ENCODE measurements around the gene FAM241A.
"Not testable (repeated sequence)": the region's sequence is repeated elsewhere in the genome, so short reads cannot be mapped to it uniquely, and the experiment has no call there.

The FAM241A gene

DNA sequence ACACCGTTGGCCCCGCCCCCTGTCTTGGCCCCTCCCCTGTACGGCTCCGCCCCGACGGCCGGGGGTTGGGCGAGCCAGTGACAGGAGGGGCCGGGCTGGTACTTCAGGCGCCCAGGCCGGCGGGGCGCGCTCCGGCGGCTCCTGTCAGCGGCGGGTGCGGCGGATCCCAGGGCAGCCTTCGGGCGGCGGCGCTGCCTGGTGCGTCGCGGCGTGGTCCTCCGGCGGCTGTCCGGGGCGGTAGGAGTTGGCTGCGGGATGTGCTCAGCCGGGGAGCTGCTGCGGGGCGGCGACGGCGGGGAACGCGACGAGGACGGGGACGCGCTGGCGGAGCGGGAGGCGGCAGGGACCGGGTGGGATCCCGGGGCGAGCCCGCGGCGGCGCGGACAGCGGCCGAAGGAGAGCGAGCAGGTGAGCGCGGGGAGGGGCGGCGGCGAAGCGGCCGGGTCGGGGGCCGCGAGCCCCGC, at the start of gene FAM241A:
TSS of gene FAM241A (plus strand) at position 129 of the 464 bp plus-strand sequence. CDS start at position 256, 127 bp downstream.
- peak within 1 kb of the TSS; percentile 58 for H3K4me3 Mint-ChIP-seq
- peak within 1 kb of the TSS; percentile 41 for H3K27ac Mint-ChIP-seq (ENCODE audit: low read depth)
- no peaks in the 10 kb centered on the region for H3K9me3 Mint-ChIP-seq
- peak; percentile 83 to 84 for DNase-seq (ENCODE audit: low spot score in 2 of 2)
- ATAC-seq (replicated peaks; ENCODE audit: extremely low read depth, poor library complexity, severe bottlenecking) = peak; percentile 93
- H3K36me3 Mint-ChIP-seq (ENCODE audit: insufficient read depth) = peaks cover 2% of the 10 kb centered on the region
- H3K27me3 Mint-ChIP-seq = no peaks in the 10 kb centered on the region
- H3K4me1 Mint-ChIP-seq = peaks cover 21% of the 10 kb centered on the region

DNA sequence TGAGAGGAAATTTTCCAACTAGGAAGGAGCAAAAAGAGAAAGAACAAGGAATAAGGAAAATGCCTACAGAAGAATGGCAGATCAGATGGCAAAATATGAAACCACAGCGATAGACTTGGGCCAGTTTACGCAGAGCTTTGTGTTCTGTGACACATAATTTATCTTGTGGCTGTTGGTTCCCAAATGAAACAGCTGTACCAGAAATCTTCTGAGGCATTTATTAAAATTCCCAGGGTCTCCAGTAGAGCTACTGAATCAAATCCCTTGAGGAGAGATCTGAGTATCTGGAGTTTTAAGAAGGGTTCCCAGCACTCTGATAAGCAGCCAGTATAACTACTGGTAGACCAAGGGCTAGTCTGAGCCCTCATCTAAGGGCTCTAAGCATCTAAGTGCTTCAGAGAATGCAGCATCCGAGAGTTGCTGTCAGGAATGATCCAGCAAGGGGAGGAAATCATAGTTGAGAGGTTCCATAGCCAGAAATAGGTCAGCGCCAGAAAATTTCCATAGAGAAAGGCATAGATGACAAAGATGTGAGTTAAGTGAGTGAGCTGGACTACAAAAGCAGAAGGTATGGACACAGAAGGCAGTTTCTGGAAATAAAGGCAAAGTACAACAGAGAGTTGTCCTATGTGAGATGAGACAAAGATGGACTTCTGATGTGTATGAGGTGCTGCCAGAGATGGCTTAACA, 46.3 kb upstream of the FAM241A start:
- no peak for ATAC-seq (replicated peaks; ENCODE audit: extremely low read depth, poor library complexity, severe bottlenecking)
- H3K27ac Mint-ChIP-seq (ENCODE audit: low read depth) = no peak overlapping the region
- no peak for DNase-seq (ENCODE audit: low spot score in 2 of 2)

GRCh38 chr4:112099701-112100297, 45.5 kb upstream of the FAM241A start:
- H3K36me3 Mint-ChIP-seq (ENCODE audit: insufficient read depth) = peaks cover 2% of the 10 kb centered on the region
- no peak overlapping the region for H3K27ac Mint-ChIP-seq (ENCODE audit: low read depth)
- no peaks in the 10 kb centered on the region for H3K4me1 Mint-ChIP-seq
- peaks cover 15% of the 10 kb centered on the region for H3K27me3 Mint-ChIP-seq
- no peak overlapping the region for H3K4me3 Mint-ChIP-seq
- ATAC-seq (replicated peaks; ENCODE audit: extremely low read depth, poor library complexity, severe bottlenecking) (peak; percentile 52), DNase-seq (ENCODE audit: low spot score in 2 of 2) (no peak)
- no peaks in the 10 kb centered on the region for H3K9me3 Mint-ChIP-seq

More for the DNA sequence above, 46.3 kb upstream of the FAM241A start:
- H3K36me3 Mint-ChIP-seq (ENCODE audit: insufficient read depth) = peaks cover 2% of the 10 kb centered on the region
- H3K9me3 Mint-ChIP-seq = no peaks in the 10 kb centered on the region
- no peak overlapping the region for H3K4me3 Mint-ChIP-seq
- H3K27me3 Mint-ChIP-seq = peaks cover 15% of the 10 kb centered on the region
- H3K4me1 Mint-ChIP-seq = no peaks in the 10 kb centered on the region

- DNase-seq (ENCODE audit: low spot score in 2 of 2) = no peak
- H3K36me3 Mint-ChIP-seq (ENCODE audit: insufficient read depth) = no peaks in the 10 kb centered on the region
- H3K27me3 Mint-ChIP-seq = peaks cover 14% of the 10 kb centered on the region
- no peak for ATAC-seq (replicated peaks; ENCODE audit: extremely low read depth, poor library complexity, severe bottlenecking)
- H3K27ac Mint-ChIP-seq (ENCODE audit: low read depth) = no peak overlapping the region
- no peak overlapping the region for H3K4me3 Mint-ChIP-seq
- no peaks in the 10 kb centered on the region for H3K4me1 Mint-ChIP-seq
- no peaks in the 10 kb centered on the region for H3K9me3 Mint-ChIP-seq
These were observed 42.3 kb upstream of the FAM241A start for GRCh38 chr4:112102875-112103370.

GRCh38 chr4:112105201-112105969, 39.9 kb upstream of the FAM241A start:
- DNase-seq (ENCODE audit: low spot score in 2 of 2) (no peak), ATAC-seq (replicated peaks; ENCODE audit: extremely low read depth, poor library complexity, severe bottlenecking) (no peak)
- Mint-ChIP-seq H3K36me3 (ENCODE audit: insufficient read depth) (no peaks in the 10 kb centered on the region), H3K4me1 (no peaks in the 10 kb centered on the region), H3K27ac (ENCODE audit: low read depth) (no peak overlapping the region), H3K4me3 (no peak overlapping the region), H3K9me3 (no peaks in the 10 kb centered on the region), H3K27me3 (no peaks in the 10 kb centered on the region)

DNA sequence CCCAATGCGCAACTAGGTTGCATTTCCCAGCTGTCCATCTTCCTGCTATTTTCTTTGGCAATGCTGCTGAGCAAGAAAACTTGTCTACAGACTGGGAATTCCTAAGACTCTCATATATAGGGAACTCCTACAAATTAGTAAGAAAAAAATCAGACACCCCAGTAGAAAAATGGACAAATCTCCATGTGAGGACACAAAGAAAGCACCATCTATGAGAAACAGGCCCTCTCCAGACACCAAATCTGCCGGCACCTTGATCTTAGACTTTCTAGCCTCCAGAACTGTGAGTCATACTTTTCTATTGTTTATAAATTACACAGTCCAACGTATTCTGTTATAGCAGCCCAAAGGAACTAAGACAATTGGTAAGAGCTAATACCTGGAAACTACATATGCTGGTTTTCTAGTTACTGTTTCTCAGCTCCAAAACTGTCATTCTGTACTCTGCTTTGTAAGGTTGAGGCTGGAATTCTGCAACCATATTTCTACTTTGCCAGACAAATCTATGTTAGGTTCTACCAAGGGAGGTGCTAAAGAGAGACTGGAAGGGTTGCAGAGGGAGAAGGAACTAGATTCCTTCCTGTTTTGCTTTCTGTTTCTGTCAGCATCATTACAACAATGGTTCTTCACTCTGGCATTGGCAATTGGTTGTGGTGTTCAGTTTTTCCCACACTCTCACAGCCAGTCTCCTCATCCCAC, 35.7 kb upstream of the FAM241A start:
- Mint-ChIP-seq H3K36me3 (ENCODE audit: insufficient read depth) (no peaks in the 10 kb centered on the region), H3K27ac (ENCODE audit: low read depth) (no peak overlapping the region), H3K4me3 (no peak overlapping the region), H3K27me3 (no peaks in the 10 kb centered on the region), H3K9me3 (no peaks in the 10 kb centered on the region), H3K4me1 (no peaks in the 10 kb centered on the region)
- DNase-seq (ENCODE audit: low spot score in 2 of 2) = no peak
- no peak for ATAC-seq (replicated peaks; ENCODE audit: extremely low read depth, poor library complexity, severe bottlenecking)

- ATAC-seq (replicated peaks; ENCODE audit: extremely low read depth, poor library complexity, severe bottlenecking) (no peak), DNase-seq (ENCODE audit: low spot score in 2 of 2) (no peak)
- H3K4me3 Mint-ChIP-seq = no peak overlapping the region
- H3K36me3 Mint-ChIP-seq (ENCODE audit: insufficient read depth) = no peaks in the 10 kb centered on the region
- H3K27me3 Mint-ChIP-seq = no peaks in the 10 kb centered on the region
- no peak overlapping the region for H3K27ac Mint-ChIP-seq (ENCODE audit: low read depth)
- no peaks in the 10 kb centered on the region for H3K4me1 Mint-ChIP-seq
- no peaks in the 10 kb centered on the region for H3K9me3 Mint-ChIP-seq
These were observed 35.2 kb upstream of the FAM241A start for GRCh38 chr4:112110059-112110425.

DNA sequence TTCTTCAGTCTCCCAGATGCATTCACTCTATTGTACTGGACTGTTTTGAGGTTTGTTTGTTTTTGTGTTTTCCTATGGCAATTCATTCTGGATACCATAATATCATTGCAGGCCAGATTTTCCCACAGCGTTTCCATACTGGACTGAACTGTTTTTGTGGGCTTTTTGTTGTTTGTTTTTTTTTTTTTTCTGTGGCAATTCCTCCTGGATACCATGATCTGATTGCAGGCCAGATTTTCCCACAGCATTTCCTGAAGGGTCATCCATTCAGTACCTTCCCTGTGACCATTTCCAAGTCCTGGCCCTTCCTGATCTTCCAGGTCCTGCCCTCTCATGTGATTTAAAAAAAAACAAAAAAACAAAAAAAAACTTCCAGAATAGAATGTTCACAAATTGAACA, 33.9 kb upstream of the FAM241A start:
- H3K36me3 Mint-ChIP-seq (ENCODE audit: insufficient read depth) = no peaks in the 10 kb centered on the region
- H3K9me3 Mint-ChIP-seq = no peaks in the 10 kb centered on the region
- no peak overlapping the region for H3K27ac Mint-ChIP-seq (ENCODE audit: low read depth)
- no peak overlapping the region for H3K4me3 Mint-ChIP-seq
- H3K27me3 Mint-ChIP-seq = no peaks in the 10 kb centered on the region
- H3K4me1 Mint-ChIP-seq = no peaks in the 10 kb centered on the region
- no peak for ATAC-seq (replicated peaks; ENCODE audit: extremely low read depth, poor library complexity, severe bottlenecking)
- no peak for DNase-seq (ENCODE audit: low spot score in 2 of 2)

GRCh38 chr4:112112095-112112494, 33.2 kb upstream of the FAM241A start:
- not testable (repeated sequence) for H3K9me3 Mint-ChIP-seq; H3K27me3 Mint-ChIP-seq; H3K27ac Mint-ChIP-seq (ENCODE audit: low read depth); ATAC-seq (replicated peaks; ENCODE audit: extremely low read depth, poor library complexity, severe bottlenecking); H3K4me1 Mint-ChIP-seq; H3K36me3 Mint-ChIP-seq (ENCODE audit: insufficient read depth); H3K4me3 Mint-ChIP-seq; DNase-seq (ENCODE audit: low spot score in 2 of 2)

DNA sequence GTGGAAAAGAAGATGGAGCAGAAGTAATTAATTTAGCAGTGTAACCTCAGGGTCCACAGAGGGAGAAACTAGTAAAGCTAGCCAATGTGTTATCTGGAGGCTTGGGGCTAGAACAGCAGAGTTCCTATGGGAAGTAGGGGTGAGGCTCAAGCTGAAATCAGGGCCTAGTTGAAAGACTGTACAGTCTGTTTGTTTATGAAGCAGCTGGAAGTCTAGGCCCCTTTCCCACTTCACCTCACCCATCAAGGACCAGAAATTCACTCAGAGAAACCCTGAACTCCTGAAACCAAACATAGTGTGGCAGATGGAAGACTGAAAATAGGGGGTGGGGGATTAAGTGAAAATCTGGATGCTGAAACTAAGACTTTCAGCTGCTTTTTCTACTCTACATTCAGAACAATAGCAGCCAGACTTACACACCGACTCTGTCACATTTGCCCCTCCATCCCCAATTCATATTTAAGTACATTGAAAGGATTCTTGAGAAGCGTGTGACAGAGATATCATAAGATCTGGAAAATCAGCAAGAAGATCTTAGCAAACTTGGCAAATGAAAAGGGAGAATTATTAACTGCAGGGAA, 32.6 kb upstream of the FAM241A start:
- Mint-ChIP-seq H3K4me3 (no peak overlapping the region), H3K36me3 (ENCODE audit: insufficient read depth) (no peaks in the 10 kb centered on the region), H3K27ac (ENCODE audit: low read depth) (no peak overlapping the region), H3K9me3 (no peaks in the 10 kb centered on the region), H3K27me3 (no peaks in the 10 kb centered on the region), H3K4me1 (no peaks in the 10 kb centered on the region)
- ATAC-seq (replicated peaks; ENCODE audit: extremely low read depth, poor library complexity, severe bottlenecking) (no peak), DNase-seq (ENCODE audit: low spot score in 2 of 2) (no peak)

DNA sequence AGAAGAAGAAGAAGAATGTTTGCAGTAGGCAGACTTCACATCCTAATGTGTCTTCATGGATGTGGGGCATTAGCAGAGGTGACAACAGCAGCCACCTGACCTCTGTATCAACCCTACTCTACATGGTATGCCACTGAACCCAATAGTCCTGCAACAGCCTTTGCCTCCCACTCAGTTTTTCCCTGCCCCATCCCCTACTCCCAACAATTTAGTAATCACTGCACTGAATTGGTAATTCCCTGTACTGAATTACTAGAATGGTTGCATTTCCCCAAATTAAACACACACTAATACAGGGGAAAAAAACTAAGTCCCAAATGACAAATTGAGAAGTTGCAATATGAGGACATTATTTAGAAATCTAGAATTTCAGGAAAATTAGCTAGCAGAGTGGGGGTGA, 31.4 kb upstream of the FAM241A start:
- Mint-ChIP-seq H3K4me1 (no peaks in the 10 kb centered on the region), H3K4me3 (no peak overlapping the region), H3K27me3 (no peaks in the 10 kb centered on the region), H3K36me3 (ENCODE audit: insufficient read depth) (no peaks in the 10 kb centered on the region), H3K27ac (ENCODE audit: low read depth) (no peak overlapping the region), H3K9me3 (no peaks in the 10 kb centered on the region)
- ATAC-seq (replicated peaks; ENCODE audit: extremely low read depth, poor library complexity, severe bottlenecking) = no peak
- no peak for DNase-seq (ENCODE audit: low spot score in 2 of 2)

- no peaks in the 10 kb centered on the region for H3K27me3 Mint-ChIP-seq
- H3K27ac Mint-ChIP-seq (ENCODE audit: low read depth) = no peak overlapping the region
- no peaks in the 10 kb centered on the region for H3K9me3 Mint-ChIP-seq
- ATAC-seq (replicated peaks; ENCODE audit: extremely low read depth, poor library complexity, severe bottlenecking) = no peak
- no peak for DNase-seq (ENCODE audit: low spot score in 2 of 2)
- H3K36me3 Mint-ChIP-seq (ENCODE audit: insufficient read depth) = no peaks in the 10 kb centered on the region
- peaks cover 4% of the 10 kb centered on the region for H3K4me1 Mint-ChIP-seq
- H3K4me3 Mint-ChIP-seq = no peak overlapping the region
These were observed 30.8 kb upstream of the FAM241A start for GRCh38 chr4:112114452-112114851.

All from central memory CD8-positive, alpha-beta T cell (primary cell).